OCI-LY7 (cell line): ENCODE results near the gene CTTNBP2.

Experiments used
- EZH2phosphoT487 ChIP-seq: fragments of 200-600 bp; sonication (generic); IDR thresholded peaks from 2 replicates; pipeline ENCODE4 v1.6.1; 2018; ENCODE audit warnings: low read depth, borderline replicate concordance, mild to moderate bottlenecking, mixed run types, antibody characterized with exemption, low read length, moderate library complexity, mixed read lengths
- TF ChIP-seq, protein P1 (sequence below): fragments of 200-600 bp; sonication (generic); conservative IDR thresholded peaks from 2 replicates; pipeline ENCODE4 v1.5.1; 2014; ENCODE audit warnings: mild to moderate bottlenecking, antibody characterized with exemption, low read length, moderate library complexity, mixed read lengths

DNA sequence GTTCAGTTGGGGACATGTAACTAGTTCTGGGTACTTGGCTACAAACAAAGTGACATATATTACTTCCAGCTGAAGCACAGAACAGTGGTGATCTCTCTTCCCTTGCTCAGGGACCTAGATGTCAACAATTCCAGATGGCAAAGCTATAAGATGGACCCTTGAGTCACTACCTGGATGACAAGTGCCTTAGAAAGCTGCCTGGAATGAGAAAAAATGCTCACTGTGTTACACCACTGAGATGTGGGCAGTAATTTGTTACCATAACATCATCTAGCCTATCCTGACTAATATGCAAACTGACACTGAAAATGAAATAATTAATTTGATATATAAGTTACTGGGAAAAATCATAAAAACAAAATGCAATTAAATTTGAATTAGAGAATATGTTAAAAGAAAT is 16.4 kb upstream of the CTTNBP2 start:
- TF ChIP-seq, protein P1, sequence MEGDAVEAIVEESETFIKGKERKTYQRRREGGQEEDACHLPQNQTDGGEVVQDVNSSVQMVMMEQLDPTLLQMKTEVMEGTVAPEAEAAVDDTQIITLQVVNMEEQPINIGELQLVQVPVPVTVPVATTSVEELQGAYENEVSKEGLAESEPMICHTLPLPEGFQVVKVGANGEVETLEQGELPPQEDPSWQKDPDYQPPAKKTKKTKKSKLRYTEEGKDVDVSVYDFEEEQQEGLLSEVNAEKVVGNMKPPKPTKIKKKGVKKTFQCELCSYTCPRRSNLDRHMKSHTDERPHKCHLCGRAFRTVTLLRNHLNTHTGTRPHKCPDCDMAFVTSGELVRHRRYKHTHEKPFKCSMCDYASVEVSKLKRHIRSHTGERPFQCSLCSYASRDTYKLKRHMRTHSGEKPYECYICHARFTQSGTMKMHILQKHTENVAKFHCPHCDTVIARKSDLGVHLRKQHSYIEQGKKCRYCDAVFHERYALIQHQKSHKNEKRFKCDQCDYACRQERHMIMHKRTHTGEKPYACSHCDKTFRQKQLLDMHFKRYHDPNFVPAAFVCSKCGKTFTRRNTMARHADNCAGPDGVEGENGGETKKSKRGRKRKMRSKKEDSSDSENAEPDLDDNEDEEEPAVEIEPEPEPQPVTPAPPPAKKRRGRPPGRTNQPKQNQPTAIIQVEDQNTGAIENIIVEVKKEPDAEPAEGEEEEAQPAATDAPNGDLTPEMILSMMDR = no peak
- TF ChIP-seq EZH2phosphoT487 = no peak
